Right lobe of liver (tissue), 4 donors: ENCODE measurements around the gene ROBO2.

Experiments used
- CTCF ChIP-seq, 4 donors: fragments of 200-600 bp in 3 of 4; fragments of 450-650 bp in 1 of 4; IDR thresholded peaks; one replicate each; pipeline versions ENCODE4 v1.5.1 to v1.8.0; 2016 to 2022; ENCODE audit warnings: antibody characterized with exemption in 4 of 4, mild to moderate bottlenecking in 2 of 4
- POLR2A ChIP-seq: fragments of 450-650 bp; IDR thresholded peaks from one replicate; pipeline ENCODE4 v1.6.1; 2017; ENCODE audit warnings: antibody characterized with exemption, mild to moderate bottlenecking
- donor health status: DM: no; HTN: no; CAD: no.
- donor health status: DM: no; HTN: no; CAD: no.
- donor health status: DM: no; HTN: yes; CAD: no.

- TF ChIP-seq CTCF (IDR thresholded peaks at IDR 0.05) (no peak), POLR2A (no peak)
Measured at GRCh38 chr3:77381431-77381830, 341.5 kb downstream of the ROBO2 start.
